PFSK-1 (cell line): ENCODE data around the gene ARF3.

Experiments
- POLR2AphosphoS5 ChIP-seq: IDR thresholded peaks from 2 replicates; pipeline ENCODE4 v1.6.1; 2012; ENCODE audit warnings: low read depth, mild to moderate bottlenecking, control low read depth, low read length, moderate library complexity
- TAF1 ChIP-seq: IDR thresholded peaks from 2 replicates; pipeline ENCODE4 v1.6.1; 2012; ENCODE audit warnings: low read length, control low read depth, borderline replicate concordance; ENCODE audit not compliant: insufficient read depth
- TF ChIP-seq, protein P1 (sequence below), 2 experiments: IDR thresholded peaks; 2 replicates each; pipeline versions ENCODE4 v1.6.1 to v1.8.0; 2011 to 2012; ENCODE audit warnings: low read depth in 2 of 2, low read length in 2 of 2, control low read depth in 1 of 2, inconsistent platforms in 1 of 2, mild to moderate bottlenecking in 1 of 2, moderate library complexity in 1 of 2; ENCODE audit not compliant: insufficient read depth in 1 of 2

DNA sequence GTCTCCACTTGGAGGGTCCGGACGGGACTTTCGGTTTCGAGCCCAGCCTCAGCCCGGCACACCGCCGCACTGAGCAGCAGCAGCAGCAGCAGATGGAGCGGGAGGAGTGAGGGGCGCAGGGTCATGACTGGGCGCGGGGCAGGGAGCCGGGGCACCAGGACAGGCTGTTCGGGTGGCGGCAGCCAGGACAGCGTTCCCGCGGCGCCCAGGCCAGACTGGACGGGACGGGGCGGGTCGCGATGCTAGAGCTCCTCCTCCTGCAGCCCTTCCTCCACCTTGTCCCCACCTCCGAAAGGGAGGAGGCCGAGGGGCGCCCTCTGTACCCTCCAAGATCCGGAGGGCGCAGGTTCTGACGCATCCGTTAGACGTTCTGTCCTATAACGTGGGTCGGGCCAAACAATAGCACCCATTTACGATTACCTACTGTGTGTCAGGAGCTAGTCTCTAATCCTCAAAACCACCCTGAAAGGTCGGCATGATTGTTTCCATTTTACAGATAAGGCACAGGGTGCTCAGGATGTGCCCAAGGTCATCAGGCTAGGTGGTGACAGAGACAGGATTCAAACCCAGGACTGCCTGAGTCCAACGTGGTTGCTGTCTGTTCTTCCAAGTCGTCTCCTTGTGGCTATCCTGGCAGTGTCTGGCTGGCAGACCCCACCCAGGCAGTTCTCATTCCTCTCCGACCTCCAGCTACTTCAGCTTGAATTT is 31.8 kb downstream of the ARF3 start, which contains the start of gene FKBP11:
- TF ChIP-seq POLR2AphosphoS5, result no peak
- no peak for TF ChIP-seq TAF1
- TF ChIP-seq, protein P1, sequence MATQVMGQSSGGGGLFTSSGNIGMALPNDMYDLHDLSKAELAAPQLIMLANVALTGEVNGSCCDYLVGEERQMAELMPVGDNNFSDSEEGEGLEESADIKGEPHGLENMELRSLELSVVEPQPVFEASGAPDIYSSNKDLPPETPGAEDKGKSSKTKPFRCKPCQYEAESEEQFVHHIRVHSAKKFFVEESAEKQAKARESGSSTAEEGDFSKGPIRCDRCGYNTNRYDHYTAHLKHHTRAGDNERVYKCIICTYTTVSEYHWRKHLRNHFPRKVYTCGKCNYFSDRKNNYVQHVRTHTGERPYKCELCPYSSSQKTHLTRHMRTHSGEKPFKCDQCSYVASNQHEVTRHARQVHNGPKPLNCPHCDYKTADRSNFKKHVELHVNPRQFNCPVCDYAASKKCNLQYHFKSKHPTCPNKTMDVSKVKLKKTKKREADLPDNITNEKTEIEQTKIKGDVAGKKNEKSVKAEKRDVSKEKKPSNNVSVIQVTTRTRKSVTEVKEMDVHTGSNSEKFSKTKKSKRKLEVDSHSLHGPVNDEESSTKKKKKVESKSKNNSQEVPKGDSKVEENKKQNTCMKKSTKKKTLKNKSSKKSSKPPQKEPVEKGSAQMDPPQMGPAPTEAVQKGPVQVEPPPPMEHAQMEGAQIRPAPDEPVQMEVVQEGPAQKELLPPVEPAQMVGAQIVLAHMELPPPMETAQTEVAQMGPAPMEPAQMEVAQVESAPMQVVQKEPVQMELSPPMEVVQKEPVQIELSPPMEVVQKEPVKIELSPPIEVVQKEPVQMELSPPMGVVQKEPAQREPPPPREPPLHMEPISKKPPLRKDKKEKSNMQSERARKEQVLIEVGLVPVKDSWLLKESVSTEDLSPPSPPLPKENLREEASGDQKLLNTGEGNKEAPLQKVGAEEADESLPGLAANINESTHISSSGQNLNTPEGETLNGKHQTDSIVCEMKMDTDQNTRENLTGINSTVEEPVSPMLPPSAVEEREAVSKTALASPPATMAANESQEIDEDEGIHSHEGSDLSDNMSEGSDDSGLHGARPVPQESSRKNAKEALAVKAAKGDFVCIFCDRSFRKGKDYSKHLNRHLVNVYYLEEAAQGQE (IDR thresholded peaks at IDR 0.05; ENCODE audit: insufficient read depth in 1 of 2, low read depth in 2 of 2, low read length in 2 of 2), result no peak
